Measurements from ENCODE around the gene CCM2L. TPM values are rescaled to one million over a fixed set of nuclear protein-coding genes. Genes with fewer than 3 reads are reported as not detected.

Gene CCM2L
- total RNA-seq, 1 experiment from 2014 or later: not detected

DNA sequence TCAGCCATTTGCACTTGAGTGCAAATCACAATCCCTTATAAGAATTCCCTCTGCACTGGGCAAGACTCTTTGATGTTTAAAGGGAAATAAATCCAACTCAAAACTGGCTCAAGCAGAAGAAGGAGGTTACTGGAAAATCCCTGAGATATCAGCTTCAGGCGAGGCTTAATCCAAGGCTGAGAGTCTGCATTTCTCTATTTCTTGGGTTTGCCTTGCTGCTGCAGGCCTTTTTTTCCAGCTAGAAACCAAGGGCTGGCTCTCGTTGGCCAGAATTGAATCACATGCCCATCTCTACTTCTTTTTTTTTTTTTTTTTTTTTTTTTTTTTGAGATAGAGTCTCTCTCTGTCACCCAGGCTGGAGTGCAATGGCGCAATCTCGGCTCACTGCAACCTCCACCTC is 53.5 kb downstream of the CCM2L start:
- H3K9me3 ChIP-seq: no peaks in the 10 kb centered on the region
- H3K36me3 ChIP-seq: no peaks in the 10 kb centered on the region
- DNase-seq: no peak
- H3K4me3 ChIP-seq: no peak overlapping the region
- peaks cover 15% of the 10 kb centered on the region for H3K27me3 ChIP-seq

- no peak for DNase-seq
- Histone ChIP-seq H3K27me3 (peaks cover 7% of the 10 kb centered on the region), H3K36me3 (no peaks in the 10 kb centered on the region), H3K4me3 (no peak overlapping the region), H3K9me3 (no peaks in the 10 kb centered on the region)
These were observed 54.4 kb downstream of the CCM2L start for GRCh38 chr20:32064667-32065066.

DNA sequence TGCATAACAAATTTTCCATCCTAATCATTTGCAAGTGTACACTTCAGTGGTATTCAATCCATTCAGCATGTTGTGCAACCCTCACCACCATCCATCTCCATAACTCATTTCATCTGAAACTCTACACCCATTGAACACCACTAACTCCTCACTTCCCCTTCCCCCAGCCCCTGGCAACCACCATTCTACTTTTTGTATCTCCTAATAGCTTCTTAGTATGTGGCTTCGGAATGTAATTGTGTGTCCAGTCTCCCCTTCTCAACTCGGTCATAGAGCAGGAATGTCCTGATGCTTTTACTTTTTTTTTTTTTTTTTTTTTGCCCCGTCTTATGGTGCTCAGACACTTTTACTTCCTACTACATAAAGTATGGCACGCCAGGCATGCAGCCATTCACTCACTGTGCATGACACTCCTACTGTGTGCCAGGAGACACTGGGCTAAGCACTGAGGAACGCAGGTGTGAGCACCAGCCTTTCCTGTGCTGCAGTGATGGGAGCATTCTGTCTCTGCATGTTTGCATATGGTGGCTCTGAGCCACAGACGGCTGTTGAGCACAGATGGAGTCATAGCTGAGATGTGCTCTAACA is 57.1 kb downstream of the CCM2L start:
- H3K4me3 ChIP-seq: no peak overlapping the region
- no peaks in the 10 kb centered on the region for H3K27me3 ChIP-seq
- H3K36me3 ChIP-seq: no peaks in the 10 kb centered on the region
- no peaks in the 10 kb centered on the region for H3K9me3 ChIP-seq
- DNase-seq: peak; percentile 72

GRCh38 chr20:32068174-32068573 is 57.9 kb downstream of the CCM2L start:
- DNase-seq: no peak
- H3K27me3 ChIP-seq: no peaks in the 10 kb centered on the region
- no peaks in the 10 kb centered on the region for H3K36me3 ChIP-seq
- H3K9me3 ChIP-seq: no peaks in the 10 kb centered on the region
- H3K4me3 ChIP-seq: no peak overlapping the region

DNA sequence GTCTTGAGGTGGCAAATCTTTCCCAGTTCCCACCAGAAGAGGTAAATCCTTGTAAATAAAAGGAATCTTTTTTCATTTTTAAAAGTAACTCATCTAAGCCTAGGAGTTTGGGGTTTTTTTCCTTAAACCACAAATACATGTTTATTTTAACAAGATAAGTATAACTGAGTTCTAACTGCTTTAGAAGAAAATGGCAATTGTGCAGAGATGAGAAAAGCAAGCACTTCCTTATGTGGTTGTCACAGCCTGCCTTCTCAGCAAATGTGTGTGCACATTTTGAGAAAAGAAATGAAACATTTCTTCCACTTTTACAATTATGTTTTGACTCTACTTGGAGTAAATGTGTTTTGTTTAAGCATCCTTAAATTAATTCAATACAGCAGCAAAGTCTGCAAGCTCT is 59.5 kb downstream of the CCM2L start:
- Histone ChIP-seq H3K4me3 (no peak overlapping the region), H3K27me3 (no peaks in the 10 kb centered on the region), H3K9me3 (no peaks in the 10 kb centered on the region), H3K36me3 (no peaks in the 10 kb centered on the region)
- DNase-seq: no peak

DNA sequence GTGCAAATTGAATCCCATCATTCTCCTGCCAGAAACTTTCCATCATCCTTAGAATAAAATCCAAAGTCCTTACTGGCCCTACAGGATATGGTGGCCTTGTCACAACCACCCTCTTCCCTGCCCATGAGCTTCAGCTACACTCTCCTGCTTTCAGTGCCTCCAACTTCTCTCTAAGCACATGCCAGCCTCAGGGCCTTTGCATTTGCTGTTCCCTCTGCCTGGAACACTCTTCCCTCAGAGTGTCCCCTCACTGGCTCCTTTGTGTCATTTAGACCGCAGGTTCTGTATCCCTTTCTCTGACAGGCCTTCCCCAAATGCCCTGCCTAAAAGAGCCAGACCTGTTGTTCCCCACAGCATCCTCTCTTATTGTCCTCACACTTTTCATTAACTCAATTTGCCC is 60.0 kb downstream of the CCM2L start:
- no peaks in the 10 kb centered on the region for H3K9me3 ChIP-seq
- H3K27me3 ChIP-seq: no peaks in the 10 kb centered on the region
- DNase-seq: no peak
- H3K36me3 ChIP-seq: no peaks in the 10 kb centered on the region
- no peak overlapping the region for H3K4me3 ChIP-seq

GRCh38 chr20:32070690-32071213 is 60.5 kb downstream of the CCM2L start:
- no peaks in the 10 kb centered on the region for H3K9me3 ChIP-seq
- no peak for DNase-seq
- H3K36me3 ChIP-seq: no peaks in the 10 kb centered on the region
- no peaks in the 10 kb centered on the region for H3K27me3 ChIP-seq
- no peak overlapping the region for H3K4me3 ChIP-seq

GRCh38 chr20:32071395-32072167 is 61.3 kb downstream of the CCM2L start:
- Histone ChIP-seq H3K4me3 (no peak overlapping the region), H3K36me3 (no peaks in the 10 kb centered on the region), H3K9me3 (no peaks in the 10 kb centered on the region), H3K27me3 (no peaks in the 10 kb centered on the region)
- no peak for DNase-seq

- Histone ChIP-seq H3K4me3 (no peak overlapping the region), H3K27me3 (no peaks in the 10 kb centered on the region), H3K36me3 (no peaks in the 10 kb centered on the region), H3K9me3 (no peaks in the 10 kb centered on the region)
- no peak for DNase-seq
These were observed 62.0 kb downstream of the CCM2L start for GRCh38 chr20:32072168-32072750.

- H3K4me3 ChIP-seq: no peak overlapping the region
- no peaks in the 10 kb centered on the region for H3K36me3 ChIP-seq
- no peaks in the 10 kb centered on the region for H3K27me3 ChIP-seq
- no peaks in the 10 kb centered on the region for H3K9me3 ChIP-seq
- no peak for DNase-seq
These were observed 65.3 kb downstream of the CCM2L start for GRCh38 chr20:32075534-32075933.

DNA sequence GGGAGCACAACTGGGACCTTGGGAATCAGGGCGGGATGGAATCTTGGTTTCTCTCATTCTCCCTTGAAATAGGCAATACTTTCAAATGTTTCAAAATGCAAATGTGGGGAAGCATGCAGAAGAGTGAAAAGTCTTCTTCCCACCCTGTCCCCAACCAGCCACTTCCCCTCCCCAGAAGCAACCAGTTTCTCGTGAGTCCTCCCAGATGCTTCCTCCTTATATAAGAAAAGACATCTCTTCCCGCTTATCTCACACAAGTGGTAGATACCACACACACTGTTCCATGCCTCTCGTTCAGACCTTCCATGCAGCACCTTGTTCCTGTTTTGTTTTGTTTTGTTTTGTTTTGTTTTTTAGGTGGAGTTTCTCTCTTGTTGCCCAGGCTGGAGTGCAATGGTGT is 67.0 kb downstream of the CCM2L start:
- no peak for DNase-seq
- no peak overlapping the region for H3K4me3 ChIP-seq
- no peaks in the 10 kb centered on the region for H3K27me3 ChIP-seq
- H3K36me3 ChIP-seq: no peaks in the 10 kb centered on the region
- H3K9me3 ChIP-seq: no peaks in the 10 kb centered on the region

DNA sequence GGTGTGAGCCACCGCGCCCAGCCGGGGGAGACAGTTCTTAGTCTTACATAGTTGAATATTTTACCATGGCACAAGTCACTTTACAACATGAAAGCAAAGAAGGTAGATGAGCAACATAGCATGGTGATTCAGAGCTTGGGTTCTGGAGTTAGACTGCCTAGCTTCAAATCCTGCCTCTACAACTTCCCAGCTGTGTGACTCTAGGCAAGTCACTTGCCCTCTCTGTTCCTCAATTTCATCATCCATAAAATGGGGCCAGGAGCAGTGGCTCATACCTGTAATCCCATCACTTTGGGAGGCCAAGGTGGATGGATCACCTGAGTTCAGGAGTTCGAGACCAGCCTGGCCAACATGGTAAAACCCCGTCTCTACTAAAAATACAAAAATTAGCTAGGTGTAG is 68.1 kb downstream of the CCM2L start:
- no peaks in the 10 kb centered on the region for H3K9me3 ChIP-seq
- H3K36me3 ChIP-seq: no peaks in the 10 kb centered on the region
- H3K27me3 ChIP-seq: no peaks in the 10 kb centered on the region; the same call in 1 of the 2 replicates
- no peak overlapping the region for H3K4me3 ChIP-seq
- DNase-seq: no peak

GRCh38 chr20:32078791-32079190 is 68.6 kb downstream of the CCM2L start:
- DNase-seq: no peak
- H3K4me3 ChIP-seq: no peak overlapping the region
- H3K36me3 ChIP-seq: no peaks in the 10 kb centered on the region
- H3K9me3 ChIP-seq: no peaks in the 10 kb centered on the region
- no peaks in the 10 kb centered on the region; the same call in 1 of the 2 replicates for H3K27me3 ChIP-seq

DNA sequence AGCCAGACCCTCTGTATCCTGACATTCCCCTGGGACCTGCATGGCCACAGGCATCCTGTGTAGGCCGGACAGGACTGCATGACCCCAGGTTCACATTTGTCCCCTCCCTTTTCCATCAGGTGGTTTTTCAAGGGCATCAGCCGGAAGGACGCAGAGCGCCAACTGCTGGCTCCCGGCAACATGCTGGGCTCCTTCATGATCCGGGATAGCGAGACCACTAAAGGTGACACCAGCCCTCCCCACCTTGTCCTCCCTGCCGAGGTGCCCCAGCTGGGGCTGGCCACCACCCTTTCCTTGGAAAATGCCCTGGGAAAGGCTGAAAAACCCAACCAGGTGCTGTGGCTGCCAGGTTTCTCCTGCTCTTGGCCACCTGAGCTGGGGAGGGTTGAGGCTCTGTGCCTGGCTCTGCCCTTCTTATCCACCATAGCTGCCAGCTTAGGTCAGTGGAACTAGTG is 69.4 kb downstream of the CCM2L start:
- DNase-seq: no peak
- Histone ChIP-seq H3K4me3 (no peak overlapping the region), H3K36me3 (no peaks in the 10 kb centered on the region), H3K9me3 (no peaks in the 10 kb centered on the region), H3K27me3 (no peaks in the 10 kb centered on the region; the same call in 1 of the 2 replicates)

DNA sequence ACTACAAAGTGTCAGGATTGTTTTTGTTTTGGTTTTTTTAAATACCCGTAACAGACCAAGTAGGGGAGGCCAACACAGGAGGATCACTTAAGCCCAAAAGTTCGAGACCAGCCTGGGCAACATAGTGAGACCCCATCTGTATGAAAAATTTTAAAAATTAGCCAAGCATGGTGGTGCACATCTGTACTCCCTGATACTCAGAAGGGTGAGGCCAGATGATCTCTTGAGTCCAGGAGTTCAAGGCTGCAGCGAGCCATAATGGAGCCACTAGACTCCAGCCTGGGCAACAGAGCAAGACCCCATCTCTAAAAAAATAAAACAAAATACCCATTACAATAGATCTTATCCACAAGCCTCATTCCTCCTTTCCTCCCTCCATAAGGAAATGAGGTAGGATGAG is 70.5 kb downstream of the CCM2L start:
- no peaks in the 10 kb centered on the region; the same call in 1 of the 2 replicates for H3K27me3 ChIP-seq
- DNase-seq: no peak
- no peaks in the 10 kb centered on the region for H3K36me3 ChIP-seq
- H3K4me3 ChIP-seq: no peak overlapping the region
- no peaks in the 10 kb centered on the region for H3K9me3 ChIP-seq

Measured in MG63 (cell line).